Dendritic cell treated with granulocyte-macrophage colony-stimulating factor and Interleukin-4, amounts not matched to agents 40 ng/mL and 50 ng/mL, for 4 days (primary cell): ENCODE data around the gene RRAS2.
"Not testable (repeated sequence)": the region's sequence is repeated elsewhere in the genome, so short reads cannot be mapped to it uniquely, and the experiment has no call there.

Experiments used
- H3K27ac Mint-ChIP-seq: one replicate; pipeline ENCODE4 v1.8.0; 2022; ENCODE audit warnings: mild to moderate bottlenecking, mixed read lengths
- H3K27me3 Mint-ChIP-seq: one replicate; pipeline ENCODE4 v1.8.0; 2022; ENCODE audit warnings: mild to moderate bottlenecking, mixed read lengths
- H3K36me3 Mint-ChIP-seq: one replicate; pipeline ENCODE4 v1.8.0; 2022; ENCODE audit warnings: low read depth, mixed read lengths
- H3K4me1 Mint-ChIP-seq: one replicate; pipeline ENCODE4 v1.8.0; 2022; ENCODE audit warnings: low read depth, mixed read lengths
- H3K4me3 Mint-ChIP-seq: one replicate; pipeline ENCODE4 v1.8.0; 2022; ENCODE audit warnings: mild to moderate bottlenecking, moderate library complexity, mixed read lengths
- H3K9me3 Mint-ChIP-seq: one replicate; pipeline ENCODE4 v1.8.0; 2022; ENCODE audit warnings: mixed read lengths
- intact Hi-C: fragments of 100-400 bp; cut with micrococcal nuclease; formaldehyde crosslinking; loops from one replicate; pipeline ENCODE4 v1.15.0; 2022

RRAS2 gene

GRCh38 chr11:14299921-14300320 lies 59.1 kb downstream of the RRAS2 start:
- intact Hi-C loops, result loop anchor here (10.0 kb wide), 1 partner anchor 145 kb away; no protein-coding TSS in a partner anchor
- Mint-ChIP-seq H3K9me3 (no peaks in the 10 kb centered on the region), H3K4me1 (no peaks in the 10 kb centered on the region), H3K4me3 (no peak overlapping the region), H3K27me3 (peaks cover 2% of the 10 kb centered on the region), H3K36me3 (no peaks in the 10 kb centered on the region), H3K27ac (no peak overlapping the region)

GRCh38 chr11:14290422-14290821 lies 68.6 kb downstream of the RRAS2 start:
- no peak overlapping the region for H3K4me3 Mint-ChIP-seq
- intact Hi-C loops, result no loop called here
- H3K9me3 Mint-ChIP-seq, result no peaks in the 10 kb centered on the region
- H3K27ac Mint-ChIP-seq, result no peak overlapping the region
- no peaks in the 10 kb centered on the region for H3K27me3 Mint-ChIP-seq
- no peaks in the 10 kb centered on the region for H3K36me3 Mint-ChIP-seq
- peaks cover 7% of the 10 kb centered on the region for H3K4me1 Mint-ChIP-seq

GRCh38 chr11:14288189-14288935 lies 70.6 kb downstream of the RRAS2 start:
- no peaks in the 10 kb centered on the region for H3K36me3 Mint-ChIP-seq
- no peak overlapping the region for H3K27ac Mint-ChIP-seq

GRCh38 chr11:14278869-14279268 lies 80.1 kb downstream of the RRAS2 start:
- H3K4me3 Mint-ChIP-seq, H3K4me1 Mint-ChIP-seq, H3K27ac Mint-ChIP-seq, H3K36me3 Mint-ChIP-seq, H3K9me3 Mint-ChIP-seq, intact Hi-C loops: not testable (repeated sequence)
- H3K27me3 Mint-ChIP-seq, result peaks cover 22% of the 10 kb centered on the region

More at GRCh38 chr11:14288189-14288935, 70.6 kb downstream of the RRAS2 start:
- Mint-ChIP-seq H3K27me3 (peaks cover 13% of the 10 kb centered on the region), H3K4me1 (peaks cover 7% of the 10 kb centered on the region), H3K4me3 (no peak overlapping the region), H3K9me3 (no peaks in the 10 kb centered on the region)
- intact Hi-C loops, result no loop called here

GRCh38 chr11:14275076-14275475 lies 83.9 kb downstream of the RRAS2 start:
- H3K4me1 Mint-ChIP-seq, result peaks cover 16% of the 10 kb centered on the region
- intact Hi-C loops, result no loop called here

GRCh38 chr11:14273895-14274294 lies 85.1 kb downstream of the RRAS2 start:
- H3K4me3 Mint-ChIP-seq, result no peak overlapping the region
- H3K4me1 Mint-ChIP-seq, result peaks cover 16% of the 10 kb centered on the region
- intact Hi-C loops, result no loop called here
- peaks cover 29% of the 10 kb centered on the region for H3K27me3 Mint-ChIP-seq
- H3K9me3 Mint-ChIP-seq, result no peaks in the 10 kb centered on the region
- no peak overlapping the region for H3K27ac Mint-ChIP-seq
- H3K36me3 Mint-ChIP-seq, result no peaks in the 10 kb centered on the region

More at GRCh38 chr11:14275076-14275475, 83.9 kb downstream of the RRAS2 start:
- H3K27ac Mint-ChIP-seq, result no peak overlapping the region
- peaks cover 26% of the 10 kb centered on the region for H3K27me3 Mint-ChIP-seq
- H3K4me3 Mint-ChIP-seq, result no peak overlapping the region
- no peaks in the 10 kb centered on the region for H3K9me3 Mint-ChIP-seq
- no peaks in the 10 kb centered on the region for H3K36me3 Mint-ChIP-seq

- peaks cover 16% of the 10 kb centered on the region for H3K4me1 Mint-ChIP-seq
- H3K27ac Mint-ChIP-seq, result no peak overlapping the region
- intact Hi-C loops, result no loop called here
- H3K36me3 Mint-ChIP-seq, result no peaks in the 10 kb centered on the region
- no peaks in the 10 kb centered on the region for H3K9me3 Mint-ChIP-seq
- H3K4me3 Mint-ChIP-seq, result no peak overlapping the region
- H3K27me3 Mint-ChIP-seq, result peaks cover 34% of the 10 kb centered on the region
Observed at GRCh38 chr11:14270690-14271542, 88.1 kb downstream of the RRAS2 start.

- Mint-ChIP-seq H3K4me3 (no peak overlapping the region), H3K27ac (no peak overlapping the region), H3K27me3 (peaks cover 31% of the 10 kb centered on the region), H3K4me1 (peaks cover 16% of the 10 kb centered on the region), H3K9me3 (no peaks in the 10 kb centered on the region), H3K36me3 (no peaks in the 10 kb centered on the region)
- intact Hi-C loops, result no loop called here
Observed at GRCh38 chr11:14269692-14270573, 89.0 kb downstream of the RRAS2 start.

GRCh38 chr11:14267861-14268635 lies 90.9 kb downstream of the RRAS2 start:
- Mint-ChIP-seq H3K4me1 (peaks cover 16% of the 10 kb centered on the region), H3K36me3 (no peaks in the 10 kb centered on the region)

GRCh38 chr11:14266622-14267021 lies 92.4 kb downstream of the RRAS2 start:
- Mint-ChIP-seq H3K9me3 (no peaks in the 10 kb centered on the region), H3K27ac (no peak overlapping the region), H3K4me3 (no peak overlapping the region), H3K27me3 (peaks cover 22% of the 10 kb centered on the region), H3K4me1 (peaks cover 7% of the 10 kb centered on the region), H3K36me3 (no peaks in the 10 kb centered on the region)
- intact Hi-C loops, result no loop called here

More at GRCh38 chr11:14267861-14268635, 90.9 kb downstream of the RRAS2 start:
- no peaks in the 10 kb centered on the region for H3K9me3 Mint-ChIP-seq
- H3K4me3 Mint-ChIP-seq, result no peak overlapping the region
- H3K27ac Mint-ChIP-seq, result no peak overlapping the region
- H3K27me3 Mint-ChIP-seq, result peaks cover 23% of the 10 kb centered on the region
- intact Hi-C loops, result no loop called here

- no peaks in the 10 kb centered on the region for H3K36me3 Mint-ChIP-seq
- no peak overlapping the region for H3K27ac Mint-ChIP-seq
Observed at GRCh38 chr11:14264966-14265365, 94.0 kb downstream of the RRAS2 start.

GRCh38 chr11:14262271-14262846 lies 96.6 kb downstream of the RRAS2 start:
- no peaks in the 10 kb centered on the region for H3K36me3 Mint-ChIP-seq
- no peaks in the 10 kb centered on the region for H3K9me3 Mint-ChIP-seq
- intact Hi-C loops, result no loop called here
- H3K4me3 Mint-ChIP-seq, result no peak overlapping the region
- no peaks in the 10 kb centered on the region for H3K4me1 Mint-ChIP-seq
- H3K27ac Mint-ChIP-seq, result no peak overlapping the region
- peaks cover 27% of the 10 kb centered on the region for H3K27me3 Mint-ChIP-seq

More at GRCh38 chr11:14264966-14265365, 94.0 kb downstream of the RRAS2 start:
- intact Hi-C loops, result no loop called here
- H3K4me3 Mint-ChIP-seq, result no peak overlapping the region
- peaks cover 23% of the 10 kb centered on the region for H3K27me3 Mint-ChIP-seq
- no peaks in the 10 kb centered on the region for H3K9me3 Mint-ChIP-seq
- H3K4me1 Mint-ChIP-seq, result no peaks in the 10 kb centered on the region

- Mint-ChIP-seq H3K27ac (no peak overlapping the region), H3K9me3 (no peaks in the 10 kb centered on the region), H3K36me3 (no peaks in the 10 kb centered on the region), H3K4me3 (no peak overlapping the region), H3K4me1 (no peaks in the 10 kb centered on the region), H3K27me3 (peaks cover 26% of the 10 kb centered on the region)
- intact Hi-C loops, result no loop called here
Observed at GRCh38 chr11:14261066-14261465, 97.9 kb downstream of the RRAS2 start.
